HCT116 (cell line): ENCODE measurements around the gene SFXN5.

ENCODE experiments used
- CTCF ChIP-seq, 3 experiments: fragments of 200-600 bp in 1 of 3; sonication (generic) in 1 of 3; IDR thresholded peaks in 2 of 3; conservative IDR thresholded peaks in 1 of 3; 2 replicates each; pipeline ENCODE4 v1.5.1; 2012 to 2017; ENCODE audit warnings: low read depth in 2 of 3, low read length in 2 of 3, antibody characterized with exemption in 1 of 3, borderline replicate concordance in 1 of 3, control low read depth in 1 of 3, mild to moderate bottlenecking in 1 of 3, mixed read lengths in 1 of 3, mixed run types in 1 of 3, moderate library complexity in 1 of 3; ENCODE audit not compliant: insufficient read depth in 1 of 3
- EZH2 ChIP-seq: fragments of 200-600 bp; sonication (generic); IDR thresholded peaks from 2 replicates; pipeline ENCODE4 v1.6.1; 2017; ENCODE audit warnings: antibody characterized with exemption, mixed run types
- FOSL1 ChIP-seq: IDR thresholded peaks from 2 replicates; pipeline ENCODE4 v1.6.1; 2012; ENCODE audit warnings: low read depth
- JUND ChIP-seq: IDR thresholded peaks from 2 replicates; pipeline ENCODE4 v1.6.1; 2012
- POLR2A ChIP-seq: IDR thresholded peaks from 2 replicates; pipeline ENCODE4 v1.7.0; 2011; ENCODE audit warnings: borderline replicate concordance; ENCODE audit not compliant: insufficient read depth, insufficient read length; ENCODE audit errors: extremely low read depth
- POLR2AphosphoS5 ChIP-seq: IDR thresholded peaks from 2 replicates; pipeline ENCODE4 v1.6.1; 2011; ENCODE audit warnings: mild to moderate bottlenecking, low read depth, low read length, moderate library complexity
- YY1 ChIP-seq: IDR thresholded peaks from 2 replicates; pipeline ENCODE4 v1.6.1; 2011; ENCODE audit warnings: low read length, low read depth, moderate library complexity, mild to moderate bottlenecking; ENCODE audit not compliant: insufficient replicate concordance; ENCODE audit errors: extremely low read depth
- ZBTB33 ChIP-seq: IDR thresholded peaks from 2 replicates; pipeline ENCODE4 v1.6.1; 2011; ENCODE audit warnings: mild to moderate bottlenecking, low read length, moderate library complexity; ENCODE audit not compliant: insufficient replicate concordance; ENCODE audit errors: extremely low read depth
- ZNF274 ChIP-seq: fragments of 200-500 bp; sonication (Bioruptor generic); IDR thresholded peaks from 2 replicates; pipeline ENCODE4 v1.6.1; 2014; ENCODE audit warnings: mild to moderate bottlenecking, low read depth, low read length, inconsistent platforms

- TF ChIP-seq POLR2A (no peak), JUND (no peak), CTCF (IDR thresholded peaks at IDR 0.05 in 2 of 3, conservative IDR thresholded peaks at IDR 0.05 in 1 of 3; ENCODE audit: borderline replicate concordance in 1 of 3, insufficient read depth in 1 of 3, low read depth in 2 of 3, low read length in 2 of 3) (no peak), FOSL1 (no peak), YY1 (no peak), ZNF274 (no peak), ZBTB33 (no peak), EZH2 (no peak), POLR2AphosphoS5 (no peak)
These were observed 50.0 kb downstream of the SFXN5 start for GRCh38 chr2:73021371-73022010.
